Measurements from ENCODE around the gene CD52.

- no peak for TF ChIP-seq CTCF (IDR thresholded peaks at IDR 0.05)
- TF ChIP-seq POLR2AphosphoS5 (IDR thresholded peaks at IDR 0.05; ENCODE audit: low read depth, low read length), result 0 out of 2 replicates have a peak, but pooled peaks have one; percentile 11
- TF ChIP-seq REST (IDR thresholded peaks at IDR 0.05; ENCODE audit: insufficient read depth in 1 of 2, low read depth in 2 of 2, low read length in 1 of 2), result no peak
Measured at GRCh38 chr1:26282401-26282918, 35.3 kb upstream of the CD52 start.

Measured in Panc1 (cell line).